Jurkat, Clone E6-1 (cell line): ENCODE results near the gene MAML1.

Experiments
- DNase-seq: peaks from one replicate; pipeline ENCODE4 v3.0.0-alpha.2; 2011; ENCODE audit warnings: low read depth, low spot score
- H3K4me3 ChIP-seq: 2 replicates; pipeline ENCODE4 v1.5.1; 2011; ENCODE audit warnings: mild to moderate bottlenecking, low read length, control low read depth, moderate library complexity

MAML1 gene

GRCh38 chr5:179817470-179817840 is 84.8 kb downstream of the MAML1 start:
- no peak for DNase-seq
- no peak overlapping the region for H3K4me3 ChIP-seq

- H3K4me3 ChIP-seq = no peak overlapping the region
- no peak for DNase-seq
These were observed 85.5 kb downstream of the MAML1 start for GRCh38 chr5:179817890-179818745.

- H3K4me3 ChIP-seq = no peak overlapping the region
- DNase-seq = no peak
These were observed 86.2 kb downstream of the MAML1 start for GRCh38 chr5:179818746-179819295.

DNA sequence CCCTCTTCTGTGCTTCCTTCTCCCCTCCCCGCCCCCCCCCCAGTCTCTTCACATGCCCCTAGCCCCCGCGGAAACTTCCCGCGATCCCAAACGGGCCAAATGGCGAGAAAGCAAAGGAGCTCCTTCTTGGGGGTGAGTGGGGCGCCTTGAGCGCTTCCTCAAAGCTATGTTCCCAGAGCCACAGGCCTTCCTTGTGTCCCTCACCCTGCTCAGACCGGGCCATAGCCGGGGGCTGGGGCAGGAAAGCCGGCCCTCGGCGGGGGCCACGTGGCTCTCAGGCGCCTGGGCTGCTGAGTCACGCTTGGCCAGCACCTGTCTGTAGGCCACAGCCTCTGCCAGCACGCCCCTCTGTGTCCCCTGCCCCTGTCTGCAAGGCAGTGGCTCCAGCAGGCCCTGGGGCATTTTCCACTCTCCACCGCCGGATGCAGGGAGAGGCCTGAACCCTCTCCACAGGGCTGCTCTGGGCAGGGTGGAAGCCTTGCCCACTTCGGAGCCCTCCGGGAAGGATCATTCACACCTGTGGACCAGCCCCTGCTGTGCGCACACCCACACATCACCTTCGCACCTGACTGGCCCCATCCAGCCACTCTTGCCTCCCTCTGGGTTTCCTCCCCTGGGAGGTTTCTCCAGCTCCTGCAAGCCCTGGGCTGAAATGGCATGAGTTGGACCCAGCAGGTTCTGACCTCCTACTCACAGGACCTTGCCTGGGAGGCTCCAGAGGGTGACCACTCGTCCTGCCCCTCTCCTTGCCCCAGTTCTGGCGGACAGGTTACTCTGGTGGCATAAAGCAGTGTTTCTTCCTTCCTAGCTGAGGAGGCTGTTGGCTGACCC is 86.9 kb downstream of the MAML1 start:
- no peak overlapping the region for H3K4me3 ChIP-seq
- no peak for DNase-seq

- H3K4me3 ChIP-seq = peak overlapping the region; percentile 70
- no peak for DNase-seq
These were observed 87.5 kb downstream of the MAML1 start for GRCh38 chr5:179820127-179820482.

DNA sequence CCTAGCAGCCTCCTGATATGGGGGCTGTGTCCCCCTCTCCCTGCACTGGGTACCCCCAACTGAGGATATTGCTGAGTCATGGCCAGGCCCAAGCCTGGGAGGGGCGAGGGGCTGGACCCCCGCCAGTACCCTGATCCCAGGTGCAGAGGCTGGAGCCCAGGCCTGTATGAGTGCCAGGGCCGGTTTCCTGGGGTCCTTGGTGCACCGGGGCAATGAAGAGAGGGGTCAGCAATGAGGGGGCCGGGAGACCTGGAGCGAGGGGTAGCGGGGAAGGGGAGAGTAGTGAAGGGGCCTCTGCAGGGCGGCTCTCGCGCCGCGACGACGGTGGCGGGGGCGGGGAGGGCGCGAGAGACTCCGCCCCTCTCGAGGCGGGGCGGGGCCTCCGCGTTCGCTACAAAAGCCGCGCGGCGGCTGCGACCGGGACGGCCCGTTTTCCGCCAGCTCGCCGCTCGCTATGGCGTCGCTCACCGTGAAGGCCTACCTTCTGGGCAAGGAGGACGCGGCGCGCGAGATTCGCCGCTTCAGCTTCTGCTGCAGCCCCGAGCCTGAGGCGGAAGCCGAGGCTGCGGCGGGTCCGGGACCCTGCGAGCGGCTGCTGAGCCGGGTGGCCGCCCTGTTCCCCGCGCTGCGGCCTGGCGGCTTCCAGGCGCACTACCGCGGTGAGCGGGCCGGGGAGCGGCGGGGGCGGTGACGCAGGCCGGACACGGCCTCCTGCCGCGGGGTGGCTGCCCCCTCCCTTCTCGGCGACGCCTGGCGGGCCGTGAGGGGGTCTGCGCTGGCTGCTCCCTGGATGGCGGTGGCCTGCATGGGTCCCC is 88.1 kb downstream of the MAML1 start, which contains the start of gene SQSTM1:
TSS of gene SQSTM1 (plus strand) at position 423 of the 815 bp plus-strand sequence. CDS start at position 455, 32 bp downstream.
- peak within 1 kb of the TSS; percentile 70 for H3K4me3 ChIP-seq

DNA sequence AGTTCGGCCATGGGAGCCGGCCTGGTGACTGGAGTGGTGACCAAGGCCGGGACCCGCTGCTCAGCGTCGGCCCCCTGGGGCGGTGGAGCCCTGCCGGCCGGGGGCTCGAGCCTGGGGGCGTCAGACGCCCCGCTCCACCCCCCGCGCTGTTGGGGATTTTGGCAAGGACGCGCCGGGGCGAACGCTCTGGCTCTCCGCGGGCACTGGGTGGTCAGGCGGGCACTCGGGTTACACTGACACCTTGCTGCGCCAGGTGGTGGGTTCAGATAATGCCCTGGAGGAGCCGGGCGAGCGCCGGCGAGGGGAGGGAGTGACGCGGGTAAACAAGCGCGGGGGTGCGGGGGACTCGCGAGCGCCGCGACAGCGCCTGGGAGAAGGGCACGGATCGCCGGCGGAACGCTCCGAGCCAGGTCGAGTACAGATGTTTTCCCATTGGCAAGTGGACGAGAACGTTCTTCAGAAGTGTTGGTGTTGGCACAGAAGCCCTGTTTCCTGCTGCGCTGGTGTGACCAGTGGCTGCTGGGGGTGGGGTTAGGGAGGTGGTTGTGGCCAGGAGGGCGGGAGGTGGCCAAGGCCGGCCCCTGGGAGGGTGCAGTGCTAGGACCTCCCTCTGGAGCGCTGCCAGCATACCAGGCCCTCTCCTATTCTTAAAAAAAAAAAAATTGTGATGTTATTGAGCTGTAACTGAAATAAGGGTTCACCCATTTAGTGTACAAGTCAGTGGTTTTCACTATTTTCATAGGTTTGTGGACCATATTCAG is 88.9 kb downstream of the MAML1 start:
- peak; percentile 77 for DNase-seq
- peak overlapping the region; percentile 70 for H3K4me3 ChIP-seq

More for the DNA sequence above, 88.1 kb downstream of the MAML1 start, which contains the start of gene SQSTM1:
- peak; percentile 55 for DNase-seq

GRCh38 chr5:179822059-179822432 is 89.4 kb downstream of the MAML1 start:
- no peak for DNase-seq
- H3K4me3 ChIP-seq = peak overlapping the region; percentile 70; the same call in 1 of the 2 replicates

DNA sequence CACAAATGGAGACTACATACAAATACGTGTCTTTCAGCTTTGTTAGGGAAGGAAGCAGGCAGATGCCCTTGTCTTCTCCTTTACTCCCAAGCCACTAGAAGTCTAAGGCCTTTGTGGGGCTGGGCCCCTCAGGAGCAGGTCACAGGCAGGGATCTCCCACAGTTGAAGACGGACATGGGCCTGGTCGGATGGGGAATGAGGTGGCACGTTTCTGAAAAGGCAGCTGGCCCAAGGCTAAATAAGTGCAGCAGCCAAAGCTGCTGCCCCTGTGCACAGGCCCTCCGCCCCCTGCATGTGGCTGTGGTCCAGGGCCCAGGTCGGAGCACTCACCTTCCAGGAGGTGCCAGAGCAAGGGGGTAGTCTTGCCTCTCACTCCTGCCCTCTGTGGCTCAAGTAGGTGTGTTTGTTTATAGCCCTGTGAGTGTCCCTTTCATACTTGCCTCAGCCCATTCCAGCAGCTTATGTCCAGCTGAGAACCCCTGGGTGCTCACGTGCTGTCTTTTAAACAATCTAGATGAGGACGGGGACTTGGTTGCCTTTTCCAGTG is 89.9 kb downstream of the MAML1 start:
- DNase-seq = no peak
- H3K4me3 ChIP-seq = no peak overlapping the region

GRCh38 chr5:179823937-179824744 is 91.5 kb downstream of the MAML1 start:
- no peak overlapping the region for H3K4me3 ChIP-seq
- DNase-seq = no peak

- H3K4me3 ChIP-seq = no peak overlapping the region
These were observed 92.1 kb downstream of the MAML1 start for GRCh38 chr5:179824745-179825112.

DNA sequence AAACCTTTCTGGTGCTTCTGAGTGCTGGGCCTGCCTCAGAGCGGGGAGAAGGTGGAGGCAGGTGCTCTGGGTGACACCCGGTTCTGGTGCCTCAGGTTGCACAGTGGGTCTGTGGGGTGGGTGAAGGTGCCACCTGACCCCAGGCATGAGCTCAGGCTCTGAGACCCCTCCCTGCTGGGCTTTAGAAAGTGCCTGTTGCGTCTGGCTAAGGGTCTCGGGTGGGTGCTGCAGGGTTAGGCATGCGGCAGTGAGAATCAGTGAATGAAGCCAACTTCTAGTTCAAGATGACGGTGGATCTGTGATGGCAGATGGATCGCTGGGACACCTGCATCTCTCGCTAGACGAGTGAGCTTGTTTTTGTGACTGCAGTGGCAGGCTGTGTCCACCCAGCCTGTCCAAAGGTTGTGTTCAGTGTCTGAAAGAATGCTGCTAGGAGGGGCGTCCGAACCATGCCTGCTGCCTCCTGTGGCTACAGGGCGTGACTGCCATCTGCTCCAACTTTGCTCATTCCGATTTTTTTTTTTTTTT is 93.1 kb downstream of the MAML1 start:
- H3K4me3 ChIP-seq = no peak overlapping the region
- DNase-seq = no peak

More at GRCh38 chr5:179824745-179825112, 92.1 kb downstream of the MAML1 start:
- no peak for DNase-seq
